Measurements from ENCODE around the gene NDFIP2. TPM values are rescaled to one million over a fixed set of nuclear protein-coding genes. Genes with fewer than 3 reads are reported as not detected.

NDFIP2 gene
- total and polyA plus RNA-seq, 12 donors: 9.9 to 42.7 (median 33.2) TPM

GRCh38 chr13:79548902-79549301, 67.9 kb downstream of the NDFIP2 start:
- intact Hi-C loops (cut with DNase I): no loop called here
- TF ChIP-seq CTCF (IDR thresholded peaks at IDR 0.05): peak in 6 of 9 donors; percentile 27 to 53 (median 42)
- H3K27ac ChIP-seq: no peak overlapping the region
- H3K36me3 ChIP-seq: no peaks in the 10 kb centered on the region
- DNase-seq (no peak), ATAC-seq (no peak)
- H3K4me1 ChIP-seq: peaks cover 0 to 11% (median 8%) of the 10 kb centered on the region in 9 donors
- no peaks in the 10 kb centered on the region for H3K9me3 ChIP-seq
- no peaks in the 10 kb centered on the region for H3K27me3 ChIP-seq
- H3K4me3 ChIP-seq: no peak overlapping the region

- intact Hi-C loops (cut with DNase I): no loop called here
- no peak overlapping the region for H3K27ac ChIP-seq
- peaks cover 0 to 11% (median 8%) of the 10 kb centered on the region in 9 donors for H3K4me1 ChIP-seq
- ATAC-seq (no peak), DNase-seq (no peak)
- H3K27me3 ChIP-seq: no peaks in the 10 kb centered on the region
- no peak for TF ChIP-seq CTCF (IDR thresholded peaks at IDR 0.05)
- H3K4me3 ChIP-seq: no peak overlapping the region
- no peaks in the 10 kb centered on the region for H3K36me3 ChIP-seq
- 54 to 59% methylated on average over 2 of the region's 2 CpGs for WGBS, 2 donors
- no peaks in the 10 kb centered on the region for H3K9me3 ChIP-seq
These were observed 68.6 kb downstream of the NDFIP2 start for GRCh38 chr13:79549355-79550106.

GRCh38 chr13:79557666-79558065, 76.7 kb downstream of the NDFIP2 start:
- Histone ChIP-seq H3K9me3 (peaks cover 0 to 29% (median 2%) of the 10 kb centered on the region in 11 donors), H3K27ac (no peak overlapping the region), H3K27me3 (no peaks in the 10 kb centered on the region), H3K4me1 (no peaks in the 10 kb centered on the region), H3K36me3 (peaks cover 0 to 7% (median 0%) of the 10 kb centered on the region in 9 donors), H3K4me3 (no peak overlapping the region)
- no peak for DNase-seq
- 98 to 99% methylated on average over 2 of the region's 2 CpGs for WGBS, 2 donors
- intact Hi-C loops (cut with DNase I): no loop called here
- no peak for TF ChIP-seq CTCF (IDR thresholded peaks at IDR 0.05)
- no peak for ATAC-seq

- no peak for TF ChIP-seq CTCF (IDR thresholded peaks at IDR 0.05)
- WGBS, 2 donors: 94 to 100% methylated on average over 2 of the region's 2 CpGs
These were observed 80.0 kb downstream of the NDFIP2 start for GRCh38 chr13:79560954-79561353.

More at GRCh38 chr13:79560954-79561353, 80.0 kb downstream of the NDFIP2 start:
- H3K36me3 ChIP-seq: peaks cover 0 to 7% (median 0%) of the 10 kb centered on the region in 9 donors
- H3K27me3 ChIP-seq: no peaks in the 10 kb centered on the region
- H3K27ac ChIP-seq: no peak overlapping the region
- ATAC-seq (peak in 1 of 8 donors; percentile 17), DNase-seq (no peak)
- no peak overlapping the region for H3K4me3 ChIP-seq
- no peaks in the 10 kb centered on the region for H3K4me1 ChIP-seq
- peaks cover 0 to 56% (median 24%) of the 10 kb centered on the region in 11 donors for H3K9me3 ChIP-seq
- intact Hi-C loops (cut with DNase I): no loop called here
